Spleen (tissue), 7 donors: ENCODE results near the gene ALCAM.

Experiments
- POLR2A ChIP-seq, 3 donors: fragments of 450-650 bp; IDR thresholded peaks; one replicate each; pipeline ENCODE4 v1.5.1; 2017; ENCODE audit warnings: antibody characterized with exemption in 3 of 3, mild to moderate bottlenecking in 1 of 3
- TF ChIP-seq, protein P1 (sequence below), 11 experiments: fragments of 200-600 bp in 7 of 11; fragments of 450-650 bp in 4 of 11; sonication (generic) in 4 of 11; IDR thresholded peaks in 8 of 11; conservative IDR thresholded peaks in 3 of 11; 1 replicate in 7 of 11; 2 replicates in 4 of 11; pipeline versions ENCODE4 v1.4.0 to v1.8.0; 2016 to 2021; ENCODE audit warnings: antibody characterized with exemption in 11 of 11, inconsistent platforms in 4 of 11, mild to moderate bottlenecking in 1 of 11
- donor health status: DM: no; HTN: no; CAD: no; lungs with moderate emphysema.
- donor health status: DM: no; HTN: no; CAD: no.
- donor health status: DM: no; HTN: no; CAD: no.

DNA sequence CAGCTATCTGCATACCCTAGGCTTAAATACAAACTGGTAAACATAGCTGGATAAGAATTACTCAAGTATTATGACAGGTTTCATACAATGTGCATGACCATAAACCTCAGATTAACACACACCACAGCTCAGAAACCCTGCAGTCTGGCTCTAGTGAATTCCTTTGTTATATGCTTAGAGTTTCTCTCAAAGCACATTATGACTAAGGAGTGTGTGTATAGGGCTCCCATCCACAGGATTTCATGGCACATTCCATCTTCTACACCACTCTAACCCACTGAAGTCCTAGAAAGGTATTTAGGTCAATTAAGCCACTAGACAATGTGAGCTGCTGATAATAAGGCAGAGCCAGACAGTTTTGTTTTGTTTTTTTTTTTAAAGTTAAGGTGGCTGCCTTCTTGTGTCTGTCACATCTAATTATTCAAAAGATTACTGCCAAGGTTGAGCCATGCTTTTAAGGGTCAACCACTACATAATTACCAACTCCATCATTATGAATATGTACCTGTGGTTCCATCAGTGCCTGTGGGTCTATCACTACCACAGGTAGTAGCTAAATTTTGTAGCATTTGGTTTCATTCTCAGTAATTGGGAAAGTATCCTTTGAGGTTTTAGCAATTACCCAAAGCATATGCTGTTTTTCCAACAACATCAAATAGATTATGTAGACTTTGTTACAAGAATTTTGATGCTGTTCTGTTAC lies 107.0 kb downstream of the ALCAM start:
- TF ChIP-seq, protein P1, sequence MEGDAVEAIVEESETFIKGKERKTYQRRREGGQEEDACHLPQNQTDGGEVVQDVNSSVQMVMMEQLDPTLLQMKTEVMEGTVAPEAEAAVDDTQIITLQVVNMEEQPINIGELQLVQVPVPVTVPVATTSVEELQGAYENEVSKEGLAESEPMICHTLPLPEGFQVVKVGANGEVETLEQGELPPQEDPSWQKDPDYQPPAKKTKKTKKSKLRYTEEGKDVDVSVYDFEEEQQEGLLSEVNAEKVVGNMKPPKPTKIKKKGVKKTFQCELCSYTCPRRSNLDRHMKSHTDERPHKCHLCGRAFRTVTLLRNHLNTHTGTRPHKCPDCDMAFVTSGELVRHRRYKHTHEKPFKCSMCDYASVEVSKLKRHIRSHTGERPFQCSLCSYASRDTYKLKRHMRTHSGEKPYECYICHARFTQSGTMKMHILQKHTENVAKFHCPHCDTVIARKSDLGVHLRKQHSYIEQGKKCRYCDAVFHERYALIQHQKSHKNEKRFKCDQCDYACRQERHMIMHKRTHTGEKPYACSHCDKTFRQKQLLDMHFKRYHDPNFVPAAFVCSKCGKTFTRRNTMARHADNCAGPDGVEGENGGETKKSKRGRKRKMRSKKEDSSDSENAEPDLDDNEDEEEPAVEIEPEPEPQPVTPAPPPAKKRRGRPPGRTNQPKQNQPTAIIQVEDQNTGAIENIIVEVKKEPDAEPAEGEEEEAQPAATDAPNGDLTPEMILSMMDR (IDR thresholded peaks at IDR 0.05 in 8 of 11, conservative IDR thresholded peaks at IDR 0.05 in 3 of 11) = no peak
- no peak for TF ChIP-seq POLR2A (IDR thresholded peaks at IDR 0.05)
